Neural cell (in vitro differentiated cells): ENCODE data around the gene TET1. TPM values are rescaled to one million over a fixed set of nuclear protein-coding genes. Genes with fewer than 3 reads are reported as not detected.

Source experiments
- H2AFZ ChIP-seq: fragments of 200-600, 300-800 bp; sonication (generic), shearing (Covaris generic); 2 replicates; pipeline ENCODE4 v1.6.0; 2014; ENCODE audit warnings: low read depth, mild to moderate bottlenecking, antibody characterized with exemption, low read length, moderate library complexity
- H3F3A ChIP-seq: fragments of 200-600 bp; shearing (Covaris generic); 2 replicates; pipeline ENCODE4 v1.6.1; 2016; ENCODE audit warnings: mild to moderate bottlenecking, moderate library complexity, mixed read lengths, antibody characterized with exemption, low read length; ENCODE audit not compliant: insufficient read depth, poor library complexity, severe bottlenecking
- H3K27ac ChIP-seq: fragments of 200-600, 300-800 bp; sonication (generic), shearing (Covaris generic); 2 replicates; pipeline ENCODE4 v1.5.1; 2014; ENCODE audit warnings: mild to moderate bottlenecking, low read length, moderate library complexity
- H3K27me3 ChIP-seq: fragments of 300-800, 200-600 bp; sonication (generic), shearing (Covaris generic); 2 replicates; pipeline ENCODE4 v1.6.0; 2014; ENCODE audit warnings: mild to moderate bottlenecking, low read depth, low read length, moderate library complexity; ENCODE audit not compliant: insufficient read depth
- H3K36me3 ChIP-seq: fragments of 300-800, 200-600 bp; sonication (generic), shearing (Covaris generic); 2 replicates; pipeline ENCODE4 v1.5.1; 2014; ENCODE audit warnings: mild to moderate bottlenecking, antibody characterized with exemption, low read length, moderate library complexity; ENCODE audit not compliant: insufficient read depth
- H3K4me2 ChIP-seq: fragments of 300-800, 200-600 bp; sonication (generic), shearing (Covaris generic); 2 replicates; pipeline ENCODE4 v1.6.0; 2014; ENCODE audit warnings: mild to moderate bottlenecking, low read length
- H3K4me3 ChIP-seq: fragments of 300-800, 200-600 bp; sonication (generic), shearing (Covaris generic); 2 replicates; pipeline ENCODE4 v1.5.1; 2014; ENCODE audit warnings: mild to moderate bottlenecking, low read length, moderate library complexity
- H3K79me2 ChIP-seq: fragments of 200-600 bp; shearing (Covaris generic); replicated peaks from 2 replicates; pipeline ENCODE4 v1.6.0; 2014; ENCODE audit warnings: mild to moderate bottlenecking, low read length, moderate library complexity; ENCODE audit not compliant: insufficient read depth
- H3K9ac ChIP-seq: fragments of 300-800, 200-600 bp; sonication (generic), shearing (Covaris generic); 2 replicates; pipeline ENCODE4 v1.6.1; 2016; ENCODE audit warnings: mild to moderate bottlenecking, low read length, mixed read lengths
- H3K9me2 ChIP-seq: fragments of 200-600 bp; shearing (Covaris generic); 2 replicates; pipeline ENCODE4 v1.6.1; 2016; ENCODE audit warnings: mild to moderate bottlenecking, low read length, mixed read lengths; ENCODE audit not compliant: insufficient read depth
- H3K9me3 ChIP-seq: fragments of 200-600, 300-800 bp; sonication (generic), shearing (Covaris generic); 2 replicates; pipeline ENCODE4 v1.6.1; 2016; ENCODE audit warnings: mild to moderate bottlenecking, mixed run types, low read length, moderate library complexity, mixed read lengths
- H4K20me1 ChIP-seq: fragments of 200-600 bp; shearing (Covaris generic); 2 replicates; pipeline ENCODE4 v1.6.1; 2016; ENCODE audit warnings: mild to moderate bottlenecking, mixed run types; ENCODE audit not compliant: insufficient read depth
- CTCF ChIP-seq: fragments of 450-650 bp; IDR thresholded peaks from 2 replicates; pipeline ENCODE4 v1.5.1; 2014; ENCODE audit warnings: antibody characterized with exemption, mild to moderate bottlenecking, moderate library complexity; ENCODE audit not compliant: poor library complexity, severe bottlenecking
- EP300 ChIP-seq: fragments of 450-650 bp; conservative IDR thresholded peaks from 2 replicates; pipeline ENCODE4 v1.6.1; 2014; ENCODE audit warnings: antibody characterized with exemption, mild to moderate bottlenecking, moderate library complexity; ENCODE audit not compliant: poor library complexity, severe bottlenecking
- EZH2 ChIP-seq: fragments of 200-600, 300-800 bp; shearing (Covaris generic), sonication (generic); IDR thresholded peaks from 2 replicates; pipeline ENCODE4 v1.6.1; 2014; ENCODE audit warnings: antibody characterized with exemption, low read length, borderline replicate concordance, mild to moderate bottlenecking; ENCODE audit not compliant: insufficient read depth, poor library complexity, severe bottlenecking
- MXI1 ChIP-seq: fragments of 450-650 bp; conservative IDR thresholded peaks from 2 replicates; pipeline ENCODE4 v1.6.1; 2014; ENCODE audit warnings: antibody characterized with exemption, mild to moderate bottlenecking; ENCODE audit not compliant: poor library complexity, severe bottlenecking
- POLR2AphosphoS5 ChIP-seq: IDR thresholded peaks from 2 replicates; pipeline ENCODE4 v1.6.1; 2012
- RAD21 ChIP-seq: fragments of 450-650 bp; conservative IDR thresholded peaks from 2 replicates; pipeline ENCODE4 v1.6.1; 2014; ENCODE audit warnings: antibody characterized with exemption, mild to moderate bottlenecking, moderate library complexity
- REST ChIP-seq: IDR thresholded peaks from 2 replicates; pipeline ENCODE4 v1.6.1; 2012; ENCODE audit warnings: borderline replicate concordance
- SMC3 ChIP-seq: fragments of 450-650 bp; conservative IDR thresholded peaks from 2 replicates; pipeline ENCODE4 v1.6.1; 2014; ENCODE audit warnings: antibody characterized with exemption, mild to moderate bottlenecking, moderate library complexity; ENCODE audit not compliant: poor library complexity
- TAF1 ChIP-seq: IDR thresholded peaks from 2 replicates; pipeline ENCODE4 v1.6.1; 2012; ENCODE audit warnings: low read depth
- polyA plus RNA-seq: library from polyadenylated mRNA; depleted of rRNA; stranded (reverse); fragments of >200 nt; gene quantifications from 2 replicates; pipeline ENCODE4 v1.2.3, GENCODE V29; 2014

The TET1 gene
- polyA plus RNA-seq, 1 donor from 2014 or later: 3.6 TPM

GRCh38 chr10:68560943-68561864 is 1.1 kb downstream of the TET1 start:
- peak overlapping the region; percentile 46 for H3K9ac ChIP-seq
- H3K27ac ChIP-seq: no peak overlapping the region

More at GRCh38 chr10:68560943-68561864, 1.1 kb downstream of the TET1 start:
- H3K36me3 ChIP-seq: no peaks in the 10 kb centered on the region
- peaks cover 15% of the 10 kb centered on the region for H3K27me3 ChIP-seq
- H3F3A ChIP-seq: peaks cover 3% of the 10 kb centered on the region
- no peak overlapping the region for H2AFZ ChIP-seq
- no peaks in the 10 kb centered on the region for H3K9me2 ChIP-seq
- H4K20me1 ChIP-seq: no peaks in the 10 kb centered on the region
- H3K4me3 ChIP-seq: peak overlapping the region; percentile 75
- H3K79me2 ChIP-seq: peaks cover 50% of the 10 kb centered on the region
- peak overlapping the region; percentile 45 for H3K4me2 ChIP-seq
- H3K9me3 ChIP-seq: no peaks in the 10 kb centered on the region
- TF ChIP-seq POLR2AphosphoS5: no peak
- no peak for TF ChIP-seq EZH2
- TF ChIP-seq SMC3: no peak
- no peak for TF ChIP-seq TAF1
- no peak for TF ChIP-seq MXI1
- no peak for TF ChIP-seq EP300
- no peak for TF ChIP-seq REST
- TF ChIP-seq RAD21: no peak
- no peak for TF ChIP-seq CTCF
